Omental fat pad (tissue), 4 donors: ENCODE results near the gene RPGRIP1. TPM values are rescaled to one million over a fixed set of nuclear protein-coding genes. Genes with fewer than 3 reads are reported as not detected.
"Not testable (repeated sequence)": the region's sequence is repeated elsewhere in the genome, so short reads cannot be mapped to it uniquely, and the experiment has no call there.

Experiments used
- ATAC-seq: fragments of 150-250 bp; one replicate; pipeline ENCODE4 v1.9.1; 2016; ENCODE audit warnings: mild to moderate bottlenecking, moderate library complexity; ENCODE audit not compliant: low FRiP score
- DNase-seq: peaks from one replicate; pipeline ENCODE4 v3.0.0-alpha.2; 2019; ENCODE audit warnings: low spot score
- CTCF ChIP-seq, 3 donors: fragments of 450-650 bp; IDR thresholded peaks; one replicate each; pipeline ENCODE4 v1.5.1; 2016 to 2017; ENCODE audit warnings: antibody characterized with exemption in 3 of 3, mild to moderate bottlenecking in 3 of 3, moderate library complexity in 2 of 3
- total RNA-seq, 4 donors: library from RNA; depleted of rRNA; stranded (reverse); fragments of >200 nt; gene quantifications; one replicate each; pipeline ENCODE4 v1.1.0, GENCODE V29; 2016

Gene RPGRIP1
- total RNA-seq, 4 donors from 2014 or later = 0.19 to 1.2 (median 0.53) TPM

- DNase-seq (no peak), ATAC-seq (no peak)
- no peak for TF ChIP-seq CTCF (IDR thresholded peaks at IDR 0.05)
Measured at GRCh38 chr14:21287168-21287567, 7.3 kb downstream of the RPGRIP1 start.

- DNase-seq, ATAC-seq: not testable (repeated sequence)
Measured at GRCh38 chr14:21294026-21294425, 14.1 kb downstream of the RPGRIP1 start.

GRCh38 chr14:21298358-21298757 lies 18.5 kb downstream of the RPGRIP1 start:
- ATAC-seq = no peak
- no peak for TF ChIP-seq CTCF (IDR thresholded peaks at IDR 0.05)
- DNase-seq = no peak

- no peak for DNase-seq
- no peak for ATAC-seq
- no peak for TF ChIP-seq CTCF (IDR thresholded peaks at IDR 0.05)
Measured at GRCh38 chr14:21299562-21300130, 19.8 kb downstream of the RPGRIP1 start.

- ATAC-seq (no peak), DNase-seq (no peak)
- no peak for TF ChIP-seq CTCF (IDR thresholded peaks at IDR 0.05)
Measured at GRCh38 chr14:21300892-21301291, 21.0 kb downstream of the RPGRIP1 start.

DNA sequence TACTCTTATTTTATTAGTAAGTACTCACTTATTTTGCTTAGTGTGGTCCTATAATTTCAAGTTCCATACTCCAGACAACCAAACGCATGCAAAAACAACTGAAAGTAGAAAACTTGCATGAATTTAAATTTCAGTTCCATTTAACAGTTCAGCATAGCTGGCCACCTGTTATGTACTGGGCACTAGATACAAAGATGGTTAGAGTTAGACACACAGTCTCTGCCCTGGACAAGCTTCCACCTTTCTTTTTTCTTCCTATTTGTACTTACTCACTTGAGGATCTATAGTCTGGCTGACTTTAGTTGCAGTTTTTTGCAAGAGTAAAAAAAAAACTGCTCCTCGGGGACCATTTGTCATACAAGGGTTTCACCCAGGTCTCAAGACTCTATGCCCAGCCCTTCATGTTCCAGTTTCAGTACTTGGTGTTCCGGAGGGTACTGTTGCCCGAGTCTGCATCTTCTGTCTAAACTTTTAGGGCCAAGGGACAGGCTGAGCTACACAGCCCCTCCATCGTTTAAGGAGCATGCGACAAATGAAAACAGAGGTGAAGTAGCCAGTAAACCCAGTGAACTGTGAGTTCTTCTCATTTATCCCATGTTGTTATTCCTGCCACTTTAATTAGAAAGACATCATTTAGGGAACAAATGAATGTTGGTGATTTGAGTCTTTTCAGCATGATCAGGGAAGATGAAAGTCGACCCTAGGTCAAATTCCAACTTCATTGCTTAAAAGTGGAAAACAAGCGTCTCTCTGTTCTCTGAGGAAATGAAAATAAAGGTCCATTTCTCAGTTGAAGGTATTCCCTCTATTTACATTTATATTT lies 22.3 kb downstream of the RPGRIP1 start:
- no peak for TF ChIP-seq CTCF (IDR thresholded peaks at IDR 0.05)
- ATAC-seq = no peak
- no peak for DNase-seq

- not testable (repeated sequence) for DNase-seq, ATAC-seq
Measured at GRCh38 chr14:21302836-21303140, 22.9 kb downstream of the RPGRIP1 start.

DNA sequence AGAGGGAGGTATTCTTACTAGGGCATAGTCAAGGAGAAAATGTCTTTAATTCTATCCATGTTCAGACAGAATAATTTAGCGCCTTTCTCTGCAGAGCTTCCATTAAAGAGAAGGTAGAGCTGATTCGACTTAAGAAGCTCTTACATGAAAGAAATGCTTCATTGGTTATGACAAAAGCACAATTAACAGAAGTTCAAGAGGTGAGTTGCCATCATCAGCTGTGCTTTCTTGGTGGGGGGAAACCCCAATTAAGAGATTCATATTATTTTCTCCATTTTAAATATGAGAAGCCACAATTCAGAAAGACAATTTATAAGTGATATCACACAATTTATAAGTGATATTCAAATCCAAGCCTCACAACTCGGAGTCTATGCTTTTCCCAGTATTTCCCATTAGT lies 27.8 kb downstream of the RPGRIP1 start:
- no peak for TF ChIP-seq CTCF (IDR thresholded peaks at IDR 0.05)
- no peak for DNase-seq
- no peak for ATAC-seq
